ENCODE measurements around the gene ZNF287. TPM values are rescaled to one million over a fixed set of nuclear protein-coding genes. Genes with fewer than 3 reads are reported as not detected.

Gene ZNF287
- total RNA-seq = 3.4 and 12.4 TPM in 2 replicates

DNA sequence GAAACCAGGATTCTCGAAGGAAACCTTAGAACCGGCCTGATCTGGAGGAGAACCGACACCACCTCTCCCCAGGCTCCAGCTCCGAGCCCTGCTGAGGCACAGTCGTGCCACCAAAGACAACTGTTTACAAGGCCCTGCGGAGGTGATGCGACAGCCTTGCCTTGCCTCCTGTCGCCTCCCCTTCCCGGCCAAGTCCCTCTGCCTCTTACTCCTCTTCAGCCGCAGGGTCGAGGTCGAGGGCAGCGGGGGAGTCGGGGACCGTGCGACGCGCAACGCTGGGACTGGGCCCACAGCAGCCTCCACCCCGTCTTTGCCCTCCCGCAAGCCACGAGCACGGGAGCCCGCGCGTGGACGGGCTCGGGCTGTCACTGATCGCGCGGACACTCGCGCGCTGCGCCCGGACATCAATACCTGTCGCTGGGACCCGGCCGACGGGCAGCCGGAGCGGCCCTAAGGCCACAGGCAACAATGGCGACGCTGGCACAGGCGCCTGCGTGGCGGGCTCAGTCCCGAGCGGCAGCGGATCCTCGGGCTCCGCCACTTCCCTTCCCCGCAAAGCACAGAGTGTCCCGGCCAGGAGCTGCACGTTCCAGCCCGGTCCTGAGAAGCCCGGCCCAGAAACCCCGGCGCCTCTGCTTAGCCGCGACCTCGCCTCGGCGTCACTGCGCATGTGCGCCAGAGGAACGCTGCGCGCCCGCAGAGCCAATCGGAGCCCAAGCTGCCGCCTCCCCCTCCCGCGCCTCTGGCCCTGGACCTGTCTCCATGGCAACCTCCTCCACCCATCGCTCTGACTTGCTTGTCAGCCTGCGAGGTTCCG lies at the start of gene ZNF287:
Gene ZNF287 (minus strand): TSS at position 664 of the 817 bp plus-strand sequence. CDS start 1,473 bp downstream, outside the sequence.
- TF ChIP-seq, protein P1, sequence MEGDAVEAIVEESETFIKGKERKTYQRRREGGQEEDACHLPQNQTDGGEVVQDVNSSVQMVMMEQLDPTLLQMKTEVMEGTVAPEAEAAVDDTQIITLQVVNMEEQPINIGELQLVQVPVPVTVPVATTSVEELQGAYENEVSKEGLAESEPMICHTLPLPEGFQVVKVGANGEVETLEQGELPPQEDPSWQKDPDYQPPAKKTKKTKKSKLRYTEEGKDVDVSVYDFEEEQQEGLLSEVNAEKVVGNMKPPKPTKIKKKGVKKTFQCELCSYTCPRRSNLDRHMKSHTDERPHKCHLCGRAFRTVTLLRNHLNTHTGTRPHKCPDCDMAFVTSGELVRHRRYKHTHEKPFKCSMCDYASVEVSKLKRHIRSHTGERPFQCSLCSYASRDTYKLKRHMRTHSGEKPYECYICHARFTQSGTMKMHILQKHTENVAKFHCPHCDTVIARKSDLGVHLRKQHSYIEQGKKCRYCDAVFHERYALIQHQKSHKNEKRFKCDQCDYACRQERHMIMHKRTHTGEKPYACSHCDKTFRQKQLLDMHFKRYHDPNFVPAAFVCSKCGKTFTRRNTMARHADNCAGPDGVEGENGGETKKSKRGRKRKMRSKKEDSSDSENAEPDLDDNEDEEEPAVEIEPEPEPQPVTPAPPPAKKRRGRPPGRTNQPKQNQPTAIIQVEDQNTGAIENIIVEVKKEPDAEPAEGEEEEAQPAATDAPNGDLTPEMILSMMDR (IDR thresholded peaks at IDR 0.05; ENCODE audit: insufficient read depth, low read length, poor library complexity, severe bottlenecking) = no peak
- Histone ChIP-seq H3K4me3 (ENCODE audit: low read depth, low read length) (peak within 1 kb of the TSS; percentile 75), H3K36me3 (ENCODE audit: control insufficient read depth, insufficient read depth, low read length) (no peaks in the 10 kb centered on the region), H3K27me3 (ENCODE audit: control insufficient read depth, insufficient read depth, low read length) (peaks cover 8% of the 10 kb centered on the region)
- DNase-seq (ENCODE audit: low read depth) = peak; percentile 39

DNA sequence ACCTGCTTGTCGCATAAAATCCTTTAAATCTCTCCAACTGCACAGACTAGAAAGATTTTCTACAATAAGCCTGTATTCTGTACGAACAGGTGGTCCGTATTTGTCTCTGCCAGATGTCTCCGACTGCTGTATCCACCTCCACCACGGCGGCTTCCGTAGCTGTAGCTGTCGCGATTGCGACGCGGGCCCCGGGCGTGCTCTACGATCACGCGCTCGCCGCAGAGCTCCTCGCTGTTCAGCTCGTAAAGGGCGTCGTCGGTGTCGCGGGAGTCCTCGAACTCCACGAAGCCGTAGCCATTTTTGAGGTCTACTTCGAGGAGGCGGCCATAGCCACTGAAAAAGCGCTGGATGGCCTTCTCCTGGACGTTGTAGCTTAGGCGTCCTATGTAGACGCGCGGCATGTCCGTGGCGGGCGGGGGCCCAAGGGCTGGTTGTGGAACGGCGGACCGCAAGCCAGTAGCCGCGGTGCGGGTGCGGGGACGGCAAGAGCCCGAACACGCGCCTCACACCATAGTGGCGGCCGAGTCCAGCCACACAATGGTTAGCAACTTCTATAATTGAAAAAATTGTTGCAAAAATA lies 48.6 kb upstream of the ZNF287 start:
- TF ChIP-seq, protein P1 (IDR thresholded peaks at IDR 0.05; ENCODE audit: insufficient read depth, low read length, poor library complexity, severe bottlenecking) = no peak

DNA sequence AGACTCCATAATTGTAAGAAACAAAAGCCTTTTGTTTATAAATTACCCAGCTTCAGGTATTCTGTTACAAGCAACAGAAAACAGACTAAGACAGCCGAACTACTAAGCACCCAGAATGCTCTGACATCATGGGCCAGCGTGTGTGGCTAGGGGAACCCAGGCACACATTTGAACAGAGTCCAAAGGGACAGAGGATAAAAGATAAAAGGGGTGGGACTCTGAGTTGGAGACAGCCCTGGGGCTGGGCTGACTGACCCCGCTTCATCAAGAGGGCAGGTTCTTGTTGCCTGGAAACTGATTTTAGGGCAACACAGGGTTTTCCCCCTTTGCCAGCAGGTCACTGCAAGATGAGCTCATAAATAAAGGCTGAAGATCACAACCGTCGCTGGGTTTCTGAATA lies 30.5 kb upstream of the ZNF287 start:
- H3K36me3 ChIP-seq (ENCODE audit: control insufficient read depth, insufficient read depth, low read length) = no peaks in the 10 kb centered on the region
- no peak for DNase-seq (ENCODE audit: low read depth)

More for the DNA sequence above, 48.6 kb upstream of the ZNF287 start:
- Histone ChIP-seq H3K27me3 (ENCODE audit: control insufficient read depth, insufficient read depth, low read length) (no peaks in the 10 kb centered on the region), H3K4me3 (ENCODE audit: low read depth, low read length) (no peak overlapping the region), H3K36me3 (ENCODE audit: control insufficient read depth, insufficient read depth, low read length) (no peaks in the 10 kb centered on the region)
- DNase-seq (ENCODE audit: low read depth) = no peak

DNA sequence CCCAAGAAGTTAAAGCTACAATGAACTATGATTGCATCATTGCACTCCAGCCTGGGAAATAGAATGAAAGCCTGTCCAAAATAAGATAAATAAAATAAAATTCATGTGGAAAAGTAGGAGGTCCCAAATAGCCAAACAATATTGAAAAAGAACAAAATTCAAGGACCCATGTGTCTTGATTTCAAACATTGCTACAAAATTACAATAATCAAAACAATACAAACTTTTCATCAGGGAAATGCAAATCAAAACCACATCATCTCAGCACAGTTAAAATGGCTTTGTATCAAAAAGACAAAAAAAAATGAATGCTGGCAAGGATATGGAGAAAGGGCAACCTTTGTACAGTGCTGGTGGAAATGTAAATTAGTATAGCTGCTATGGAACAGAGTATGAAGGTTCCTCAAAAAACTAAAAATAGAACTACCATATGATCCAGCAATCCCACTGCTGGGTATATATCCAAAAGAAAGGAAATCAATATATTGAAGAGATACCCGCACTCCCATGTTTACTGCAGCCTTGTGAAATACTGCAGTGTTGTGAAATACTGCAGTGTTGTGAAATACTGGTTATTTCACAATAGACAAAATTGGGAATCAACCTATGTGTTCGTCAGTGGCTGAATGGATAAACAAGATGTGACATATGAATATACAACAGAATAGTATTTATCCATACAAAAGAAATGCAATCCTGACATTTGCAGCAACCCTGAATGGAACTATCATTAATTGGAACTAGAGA lies 24.5 kb upstream of the ZNF287 start:
- Histone ChIP-seq H3K4me3 (ENCODE audit: low read depth, low read length) (no peak overlapping the region), H3K36me3 (ENCODE audit: control insufficient read depth, insufficient read depth, low read length) (no peaks in the 10 kb centered on the region), H3K27me3 (ENCODE audit: control insufficient read depth, insufficient read depth, low read length) (peaks cover under 1% of the 10 kb centered on the region)
- TF ChIP-seq, protein P1 (IDR thresholded peaks at IDR 0.05; ENCODE audit: insufficient read depth, low read length, poor library complexity, severe bottlenecking) = no peak
- no peak for DNase-seq (ENCODE audit: low read depth)

More for the DNA sequence above, 30.5 kb upstream of the ZNF287 start:
- Histone ChIP-seq H3K27me3 (ENCODE audit: control insufficient read depth, insufficient read depth, low read length) (no peaks in the 10 kb centered on the region), H3K4me3 (ENCODE audit: low read depth, low read length) (no peak overlapping the region)
- TF ChIP-seq, protein P1 (IDR thresholded peaks at IDR 0.05; ENCODE audit: insufficient read depth, low read length, poor library complexity, severe bottlenecking) = no peak

DNA sequence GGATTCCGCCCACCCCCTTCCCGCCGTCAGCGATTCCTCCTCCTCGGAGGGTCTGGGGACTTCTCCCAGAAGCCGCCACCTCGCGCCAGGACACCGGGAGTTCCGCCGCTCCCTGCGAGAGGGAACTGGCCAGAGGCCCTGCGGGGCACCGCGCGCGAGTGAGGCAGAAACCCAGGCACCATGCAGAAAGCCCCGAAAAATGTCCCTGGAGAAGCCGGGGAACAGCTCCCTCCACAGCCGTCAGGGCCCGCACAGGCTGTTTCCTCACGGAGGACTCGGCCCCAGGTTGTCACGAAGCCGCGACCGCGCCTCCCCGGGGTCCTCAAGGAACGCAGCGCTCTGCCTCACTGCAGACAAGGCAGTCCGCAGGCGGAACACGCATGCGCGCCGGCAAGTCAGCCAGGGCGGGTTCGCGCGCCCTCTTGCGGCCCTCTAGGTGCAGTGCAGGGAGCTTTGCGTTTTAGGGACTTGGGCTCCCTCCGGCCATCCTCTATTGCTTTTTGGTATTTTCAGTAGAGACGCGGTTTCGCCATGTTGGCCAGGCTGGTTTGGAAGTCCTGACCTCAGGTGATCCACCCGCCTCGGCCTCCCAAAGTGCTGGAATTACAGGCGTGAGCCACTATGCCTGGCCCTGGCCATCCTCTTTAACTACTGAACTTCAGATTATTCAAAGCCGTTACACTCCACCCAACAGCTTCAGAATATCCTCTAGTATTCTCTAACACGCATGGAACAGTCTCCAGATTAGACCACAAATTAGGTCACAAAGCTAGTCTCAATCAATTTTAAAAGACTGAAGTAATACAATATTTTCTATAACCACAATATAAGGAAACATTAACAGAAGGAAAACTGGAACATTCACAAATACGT lies 20.3 kb upstream of the ZNF287 start:
- peaks cover 5% of the 10 kb centered on the region for H3K27me3 ChIP-seq (ENCODE audit: control insufficient read depth, insufficient read depth, low read length)
- no peaks in the 10 kb centered on the region for H3K36me3 ChIP-seq (ENCODE audit: control insufficient read depth, insufficient read depth, low read length)
- TF ChIP-seq, protein P1 (IDR thresholded peaks at IDR 0.05; ENCODE audit: insufficient read depth, low read length, poor library complexity, severe bottlenecking) = peak; percentile 99
- DNase-seq (ENCODE audit: low read depth) = peak; percentile 54
- H3K4me3 ChIP-seq (ENCODE audit: low read depth, low read length) = peak overlapping the region; percentile 39
